ENCODE data around the gene FAM222A. TPM values are rescaled to one million over a fixed set of nuclear protein-coding genes. Genes with fewer than 3 reads are reported as not detected.
A peak's percentile ranks its signal among the peaks of the same experiment; 100 is the strongest.

FAM222A gene
- 1 to 10 TPM; 1.6 to 7.5 (median 4.7) TPM for polyA plus RNA-seq
- long read RNA-seq, donor 1, partial matches to known transcripts: 0 of 4 reads
- long read RNA-seq, donor 1, other reads (novel, unspliced or antisense): 0 of 4 reads
- long read RNA-seq, donor 2: 0 reads
- long read RNA-seq, donor 3, partial matches to known transcripts: 0 of 1 reads
- long read RNA-seq, donor 3, other reads (novel, unspliced or antisense): 0 of 1 reads
- long read RNA-seq, donor 4, partial matches to known transcripts: 0 of 1 reads
- long read RNA-seq, donor 4, other reads (novel, unspliced or antisense): 0 of 1 reads
- long read RNA-seq, donor 5, partial matches to known transcripts: 0 of 1 reads
- long read RNA-seq, donor 5, other reads (novel, unspliced or antisense): 0 of 1 reads
- long read RNA-seq, donor 6, partial matches to known transcripts: 0 of 2 reads
- long read RNA-seq, donor 6, other reads (novel, unspliced or antisense): 0 of 2 reads
- long read RNA-seq, donor 7: 0 reads
- long read RNA-seq, donor 8, partial matches to known transcripts: 0 of 1 reads
- long read RNA-seq, donor 8, other reads (novel, unspliced or antisense): 0 of 1 reads
- long read RNA-seq, donor 9, partial matches to known transcripts: 0 of 1 reads
- long read RNA-seq, donor 9, other reads (novel, unspliced or antisense): 0 of 1 reads
- long read RNA-seq, donor 10, partial matches to known transcripts: 0 of 4 reads
- long read RNA-seq, donor 10, other reads (novel, unspliced or antisense): 0 of 4 reads

GRCh38 chr12:109713187-109714070 lies at the start of gene FAM222A:
Gene FAM222A, plus strand, starts transcription at chr12:109713825. Its CDS starts 30,322 bp downstream, at chr12:109744147.
- FAIRE-seq: no peak
- H3K4me1 ChIP-seq (ENCODE audit: control insufficient read depth in 3 of 3, insufficient read depth in 2 of 3, low read depth in 1 of 3, low read length in 2 of 3): peaks cover 0 to 43% (median 0%) of the 10 kb centered on the region in 3 donors

GRCh38 chr12:109664402-109664801 lies 49.2 kb upstream of the FAM222A start:
- Histone ChIP-seq H3K27ac (ENCODE audit: low read depth in 1 of 3, low read length in 2 of 3) (no peak overlapping the region), H3K9me3 (ENCODE audit: control insufficient read depth in 2 of 2, insufficient read depth in 1 of 2, low read depth in 1 of 2, low read length in 1 of 2) (no peaks in the 10 kb centered on the region), H3K27me3 (ENCODE audit: control insufficient read depth in 3 of 3, insufficient read depth in 3 of 3, low read length in 3 of 3) (peaks cover 0 to 3% (median 0%) of the 10 kb centered on the region in 3 donors), H3K4me1 (ENCODE audit: control insufficient read depth in 3 of 3, insufficient read depth in 2 of 3, low read depth in 1 of 3, low read length in 2 of 3) (no peaks in the 10 kb centered on the region), H3K36me3 (ENCODE audit: control insufficient read depth in 3 of 3, insufficient read depth in 2 of 3, low read depth in 1 of 3, low read length in 3 of 3) (no peaks in the 10 kb centered on the region), H3K4me3 (ENCODE audit: low read depth in 1 of 3, low read length in 3 of 3) (no peak overlapping the region)
- no peak for DNase-seq
- FAIRE-seq: no peak
- 87 to 96% (median 92%) methylated on average over 2 of the region's 2 CpGs for WGBS, 3 donors

More at GRCh38 chr12:109713187-109714070, at the start of gene FAM222A:
- peak; percentile 96 to 99 for DNase-seq
- H3K27ac ChIP-seq (ENCODE audit: low read depth in 1 of 3, low read length in 2 of 3): peak within 1 kb of the TSS in 2 of 3 donors; percentile 9 to 52
- H3K36me3 ChIP-seq (ENCODE audit: control insufficient read depth in 3 of 3, insufficient read depth in 2 of 3, low read depth in 1 of 3, low read length in 3 of 3): peaks cover 0 to 3% (median 0%) of the 10 kb centered on the region in 3 donors
- H3K27me3 ChIP-seq (ENCODE audit: control insufficient read depth in 3 of 3, insufficient read depth in 3 of 3, low read length in 3 of 3): peaks cover 0 to 7% (median 7%) of the 10 kb centered on the region in 3 donors
- no peaks in the 10 kb centered on the region for H3K9me3 ChIP-seq (ENCODE audit: control insufficient read depth in 2 of 2, insufficient read depth in 1 of 2, low read depth in 1 of 2, low read length in 1 of 2)
- 1 to 2% (median 2%) methylated on average over 51 to 88 of the region's 88 CpGs for WGBS, 3 donors
- peak within 1 kb of the TSS; percentile 35 to 77 (median 51) for H3K4me3 ChIP-seq (ENCODE audit: low read depth in 1 of 3, low read length in 3 of 3)

GRCh38 chr12:109666068-109666467 lies 47.6 kb upstream of the FAM222A start:
- WGBS, 3 donors: 68 to 86% (median 82%) methylated on average over 1 of the region's 1 CpG
- peaks cover 0 to 5% (median 0%) of the 10 kb centered on the region in 3 donors for H3K4me1 ChIP-seq (ENCODE audit: control insufficient read depth in 3 of 3, insufficient read depth in 2 of 3, low read depth in 1 of 3, low read length in 2 of 3)
- H3K36me3 ChIP-seq (ENCODE audit: control insufficient read depth in 3 of 3, insufficient read depth in 2 of 3, low read depth in 1 of 3, low read length in 3 of 3): no peaks in the 10 kb centered on the region
- H3K4me3 ChIP-seq (ENCODE audit: low read depth in 1 of 3, low read length in 3 of 3): no peak overlapping the region
- peaks cover 0 to 5% (median 0%) of the 10 kb centered on the region in 3 donors for H3K27me3 ChIP-seq (ENCODE audit: control insufficient read depth in 3 of 3, insufficient read depth in 3 of 3, low read length in 3 of 3)
- no peak for FAIRE-seq
- DNase-seq: no peak
- H3K9me3 ChIP-seq (ENCODE audit: control insufficient read depth in 2 of 2, insufficient read depth in 1 of 2, low read depth in 1 of 2, low read length in 1 of 2): no peaks in the 10 kb centered on the region
- no peak overlapping the region for H3K27ac ChIP-seq (ENCODE audit: low read depth in 1 of 3, low read length in 2 of 3)

- Histone ChIP-seq H3K9me3 (ENCODE audit: control insufficient read depth in 2 of 2, insufficient read depth in 1 of 2, low read depth in 1 of 2, low read length in 1 of 2) (no peaks in the 10 kb centered on the region), H3K36me3 (ENCODE audit: control insufficient read depth in 3 of 3, insufficient read depth in 2 of 3, low read depth in 1 of 3, low read length in 3 of 3) (no peaks in the 10 kb centered on the region), H3K4me1 (ENCODE audit: control insufficient read depth in 3 of 3, insufficient read depth in 2 of 3, low read depth in 1 of 3, low read length in 2 of 3) (peaks cover 0 to 5% (median 0%) of the 10 kb centered on the region in 3 donors), H3K27ac (ENCODE audit: low read depth in 1 of 3, low read length in 2 of 3) (no peak overlapping the region), H3K4me3 (ENCODE audit: low read depth in 1 of 3, low read length in 3 of 3) (no peak overlapping the region), H3K27me3 (ENCODE audit: control insufficient read depth in 3 of 3, insufficient read depth in 3 of 3, low read length in 3 of 3) (peaks cover 0 to 5% (median 0%) of the 10 kb centered on the region in 3 donors)
- WGBS, 3 donors: 11 to 21% (median 21%) methylated on average over 10 of the region's 10 CpGs
- DNase-seq (peak in 1 of 2 donors; percentile 27), FAIRE-seq (no peak)
Observed at GRCh38 chr12:109670731-109671130, 42.9 kb upstream of the FAM222A start.

GRCh38 chr12:109671502-109671901 lies 42.1 kb upstream of the FAM222A start:
- no peak for FAIRE-seq
- H3K27me3 ChIP-seq (ENCODE audit: control insufficient read depth in 3 of 3, insufficient read depth in 3 of 3, low read length in 3 of 3): peaks cover 0 to 5% (median 0%) of the 10 kb centered on the region in 3 donors
- H3K4me3 ChIP-seq (ENCODE audit: low read depth in 1 of 3, low read length in 3 of 3): no peak overlapping the region
- 27 to 55% (median 31%) methylated on average over 3 of the region's 3 CpGs for WGBS, 3 donors
- no peak overlapping the region for H3K27ac ChIP-seq (ENCODE audit: low read depth in 1 of 3, low read length in 2 of 3)
- peaks cover 0 to 5% (median 0%) of the 10 kb centered on the region in 3 donors for H3K4me1 ChIP-seq (ENCODE audit: control insufficient read depth in 3 of 3, insufficient read depth in 2 of 3, low read depth in 1 of 3, low read length in 2 of 3)
- no peak for DNase-seq
- no peaks in the 10 kb centered on the region for H3K9me3 ChIP-seq (ENCODE audit: control insufficient read depth in 2 of 2, insufficient read depth in 1 of 2, low read depth in 1 of 2, low read length in 1 of 2)
- no peaks in the 10 kb centered on the region for H3K36me3 ChIP-seq (ENCODE audit: control insufficient read depth in 3 of 3, insufficient read depth in 2 of 3, low read depth in 1 of 3, low read length in 3 of 3)

- H3K27me3 ChIP-seq (ENCODE audit: control insufficient read depth in 3 of 3, insufficient read depth in 3 of 3, low read length in 3 of 3): peaks cover 0 to 2% (median 0%) of the 10 kb centered on the region in 3 donors
- DNase-seq: peak in 1 of 2 donors; percentile 68
- H3K4me1 ChIP-seq (ENCODE audit: control insufficient read depth in 3 of 3, insufficient read depth in 2 of 3, low read depth in 1 of 3, low read length in 2 of 3): peaks cover 0 to 6% (median 0%) of the 10 kb centered on the region in 3 donors
- WGBS, 3 donors: 48 to 70% (median 50%) methylated on average over 3 of the region's 3 CpGs
- H3K36me3 ChIP-seq (ENCODE audit: control insufficient read depth in 3 of 3, insufficient read depth in 2 of 3, low read depth in 1 of 3, low read length in 3 of 3): no peaks in the 10 kb centered on the region
- no peak for FAIRE-seq
- no peak overlapping the region for H3K4me3 ChIP-seq (ENCODE audit: low read depth in 1 of 3, low read length in 3 of 3)
- H3K27ac ChIP-seq (ENCODE audit: low read depth in 1 of 3, low read length in 2 of 3): no peak overlapping the region
- H3K9me3 ChIP-seq (ENCODE audit: control insufficient read depth in 2 of 2, insufficient read depth in 1 of 2, low read depth in 1 of 2, low read length in 1 of 2): no peaks in the 10 kb centered on the region
Observed at GRCh38 chr12:109673379-109673778, 40.2 kb upstream of the FAM222A start.

- 67 to 82% (median 79%) methylated on average over 2 of the region's 2 CpGs for whole genome bisulfite sequencing, 3 donors
- peaks cover 0 to 11% (median 4%) of the 10 kb centered on the region in 3 donors for H3K4me1 ChIP-seq (ENCODE audit: control insufficient read depth in 3 of 3, insufficient read depth in 2 of 3, low read depth in 1 of 3, low read length in 2 of 3)
- H3K36me3 ChIP-seq (ENCODE audit: control insufficient read depth in 3 of 3, insufficient read depth in 2 of 3, low read depth in 1 of 3, low read length in 3 of 3): no peaks in the 10 kb centered on the region
- DNase-seq (no peak), FAIRE-seq (no peak)
- no peaks in the 10 kb centered on the region for H3K9me3 ChIP-seq (ENCODE audit: control insufficient read depth in 2 of 2, insufficient read depth in 1 of 2, low read depth in 1 of 2, low read length in 1 of 2)
- peaks cover 0 to 2% (median 0%) of the 10 kb centered on the region in 3 donors for H3K27me3 ChIP-seq (ENCODE audit: control insufficient read depth in 3 of 3, insufficient read depth in 3 of 3, low read length in 3 of 3)
- H3K27ac ChIP-seq (ENCODE audit: low read depth in 1 of 3, low read length in 2 of 3): no peak overlapping the region
- no peak overlapping the region for H3K4me3 ChIP-seq (ENCODE audit: low read depth in 1 of 3, low read length in 3 of 3)
Observed at GRCh38 chr12:109673884-109674283, 39.7 kb upstream of the FAM222A start.

Data from small intestine (tissue), 16 donors.